ENCODE data around the gene METTL17.

The METTL17 gene

GRCh38 chr14:21026988-21027315 lies 37.2 kb downstream of the METTL17 start:
- no peak for TF ChIP-seq CTCF (IDR thresholded peaks at IDR 0.05; ENCODE audit: low read depth, low read length)
- DNase-seq (ENCODE audit: extremely low read depth, low read depth), result no peak

DNA sequence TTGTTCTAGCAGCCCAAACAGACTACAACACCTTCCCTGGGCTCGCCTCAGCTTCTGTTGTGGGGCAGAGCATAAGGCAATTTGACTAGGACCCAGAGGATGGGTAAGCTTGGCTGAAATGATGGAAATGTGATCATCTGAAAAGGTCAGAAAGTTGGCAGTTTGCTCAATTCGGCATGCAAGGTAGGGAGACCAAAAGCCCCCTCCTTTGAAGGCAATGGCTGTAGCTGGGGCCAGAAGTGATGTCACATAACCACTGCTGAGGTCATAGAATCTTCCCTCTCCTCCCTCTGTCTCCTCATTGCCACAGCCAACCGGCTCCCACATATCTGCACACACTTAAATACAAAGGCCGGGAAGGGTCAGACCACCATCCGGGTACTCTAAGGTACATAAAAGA lies 40.1 kb downstream of the METTL17 start, which contains the start of gene TPPP2:
TSS of gene TPPP2 (plus strand) at position 301 of the 400 bp plus-strand sequence. CDS start 365 bp downstream, outside the sequence.
- DNase-seq (ENCODE audit: extremely low read depth, low read depth), result no peak
- no peak for TF ChIP-seq CTCF (IDR thresholded peaks at IDR 0.05; ENCODE audit: low read depth, low read length)

DNA sequence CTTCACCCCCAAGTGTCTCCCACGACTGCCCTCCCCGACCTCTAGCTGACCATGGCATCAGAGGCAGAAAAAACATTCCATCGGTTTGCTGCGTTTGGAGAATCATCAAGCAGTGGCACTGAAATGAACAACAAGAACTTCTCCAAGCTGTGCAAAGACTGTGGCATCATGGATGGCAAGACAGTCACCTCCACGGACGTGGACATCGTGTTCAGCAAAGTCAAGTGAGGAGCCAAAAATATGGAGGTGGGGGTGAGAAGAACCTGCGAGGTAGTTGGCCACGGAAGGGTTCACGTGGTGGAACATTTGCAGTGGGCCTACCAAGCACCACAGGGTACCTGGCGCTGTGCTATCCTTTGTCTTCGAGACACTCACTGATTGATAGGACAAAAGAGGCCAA lies 40.8 kb downstream of the METTL17 start:
- TF ChIP-seq CTCF (IDR thresholded peaks at IDR 0.05; ENCODE audit: low read depth, low read length), result no peak
- DNase-seq (ENCODE audit: extremely low read depth, low read depth), result no peak

GRCh38 chr14:21032326-21033132 lies 42.7 kb downstream of the METTL17 start:
- TF ChIP-seq CTCF (IDR thresholded peaks at IDR 0.05; ENCODE audit: low read depth, low read length), result no peak
- no peak for DNase-seq (ENCODE audit: extremely low read depth, low read depth)

DNA sequence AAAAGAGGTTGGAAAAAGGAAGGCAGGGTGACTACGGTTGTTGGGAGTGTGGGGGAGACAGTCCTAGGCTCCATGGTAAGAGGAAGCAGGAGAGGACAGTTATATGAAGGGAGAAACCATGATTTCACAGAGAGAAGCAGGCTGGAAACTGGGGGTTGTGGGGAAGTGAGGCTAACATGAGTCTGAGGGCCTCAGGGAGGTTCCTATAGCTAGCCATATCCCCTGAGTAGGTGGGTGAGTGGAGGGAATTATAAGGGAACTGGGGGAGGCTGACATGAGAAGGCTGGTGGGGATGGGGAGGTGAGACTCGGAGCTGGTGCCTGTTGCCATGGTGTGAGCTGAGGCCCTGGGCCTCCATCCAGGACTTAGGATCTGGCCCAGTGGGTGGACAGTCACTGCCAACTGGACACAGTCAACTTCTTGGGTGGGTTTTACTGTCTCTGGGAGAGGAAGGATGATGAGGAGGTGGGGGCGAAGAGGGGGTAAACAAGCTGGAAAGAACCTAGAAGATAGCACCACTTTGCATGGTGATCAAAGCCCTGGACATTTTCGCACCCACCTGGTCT lies 43.4 kb downstream of the METTL17 start:
- no peak for TF ChIP-seq CTCF (IDR thresholded peaks at IDR 0.05; ENCODE audit: low read depth, low read length)
- no peak for DNase-seq (ENCODE audit: extremely low read depth, low read depth)

GRCh38 chr14:21034707-21035106 lies 44.9 kb downstream of the METTL17 start, which contains the start of gene RNASE13:
RNASE13 (minus strand) TSS chr14:21034807; CDS start chr14:21034288, 519 bp downstream.
- DNase-seq (ENCODE audit: extremely low read depth, low read depth), result no peak
- no peak for TF ChIP-seq CTCF (IDR thresholded peaks at IDR 0.05; ENCODE audit: low read depth, low read length)

DNA sequence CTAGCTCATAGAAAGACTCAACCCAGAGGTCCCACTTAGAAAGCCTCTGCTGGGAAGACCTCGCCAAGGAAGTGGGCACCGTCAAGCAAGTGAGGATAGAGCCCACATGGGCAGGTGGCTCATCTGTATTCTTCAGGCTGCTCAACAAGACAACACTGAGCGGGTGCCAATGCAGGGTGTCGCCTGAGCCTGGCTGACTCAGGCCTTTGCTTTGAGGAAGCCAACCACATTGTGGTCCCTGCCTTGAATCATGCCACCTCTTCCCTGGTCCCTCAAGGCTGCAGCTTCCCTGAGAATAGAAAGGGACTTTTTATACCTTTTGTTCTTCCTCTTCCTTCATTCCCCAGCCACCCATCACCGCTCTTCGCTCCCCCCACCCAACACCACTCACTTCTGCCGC lies 47.0 kb downstream of the METTL17 start:
- TF ChIP-seq CTCF (IDR thresholded peaks at IDR 0.05; ENCODE audit: low read depth, low read length), result no peak
- no peak for DNase-seq (ENCODE audit: extremely low read depth, low read depth)
